ENCODE results near the gene USHBP1.
A peak's percentile ranks its signal among the peaks of the same experiment; 100 is the strongest.

The USHBP1 gene

DNA sequence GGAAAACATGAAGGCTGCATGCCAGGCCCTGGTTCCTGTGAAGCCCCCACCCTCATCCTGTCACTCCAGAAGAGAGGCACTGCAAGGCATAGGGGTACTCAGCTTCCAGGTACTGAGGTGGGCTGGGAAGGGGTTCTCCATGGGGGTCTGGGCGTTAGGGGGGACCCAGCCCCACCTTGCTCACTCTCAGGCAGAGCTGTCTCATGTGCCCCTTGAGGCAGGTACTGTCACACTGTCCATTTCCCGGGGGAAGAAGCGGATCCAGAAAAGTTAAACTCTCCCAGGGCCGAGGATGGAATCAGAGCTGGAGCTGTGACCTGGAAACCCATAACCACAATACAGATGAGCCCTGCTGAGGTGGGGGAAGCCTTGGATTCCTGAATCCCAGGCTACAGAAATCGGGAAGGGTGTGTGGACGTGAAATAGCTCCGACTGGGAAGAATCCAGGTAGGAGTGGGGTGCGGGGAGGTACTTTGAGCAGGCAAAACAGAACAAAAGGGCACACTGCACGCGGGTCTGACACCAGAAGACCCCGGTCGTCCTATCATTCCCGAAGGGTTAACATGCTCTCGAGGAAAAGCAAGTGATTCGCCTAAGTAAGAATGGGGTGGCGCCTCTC lies 49.9 kb downstream of the USHBP1 start:
- in situ Hi-C loops (cut with HindIII; ENCODE audit: low pct_ligation_motif_present, low sequenced_read_pairs) = no loop called here
- Histone ChIP-seq H3K27me3 (replicated peaks) (no peaks in the 10 kb centered on the region), H3K4me3 (ENCODE audit: low read depth, low read length) (peak overlapping the region; percentile 75), H3K27ac (peak overlapping the region; percentile 95), H3K36me3 (replicated peaks) (peaks cover 48% of the 10 kb centered on the region)
- DNase-seq = no peak
- TF ChIP-seq, protein P1, sequence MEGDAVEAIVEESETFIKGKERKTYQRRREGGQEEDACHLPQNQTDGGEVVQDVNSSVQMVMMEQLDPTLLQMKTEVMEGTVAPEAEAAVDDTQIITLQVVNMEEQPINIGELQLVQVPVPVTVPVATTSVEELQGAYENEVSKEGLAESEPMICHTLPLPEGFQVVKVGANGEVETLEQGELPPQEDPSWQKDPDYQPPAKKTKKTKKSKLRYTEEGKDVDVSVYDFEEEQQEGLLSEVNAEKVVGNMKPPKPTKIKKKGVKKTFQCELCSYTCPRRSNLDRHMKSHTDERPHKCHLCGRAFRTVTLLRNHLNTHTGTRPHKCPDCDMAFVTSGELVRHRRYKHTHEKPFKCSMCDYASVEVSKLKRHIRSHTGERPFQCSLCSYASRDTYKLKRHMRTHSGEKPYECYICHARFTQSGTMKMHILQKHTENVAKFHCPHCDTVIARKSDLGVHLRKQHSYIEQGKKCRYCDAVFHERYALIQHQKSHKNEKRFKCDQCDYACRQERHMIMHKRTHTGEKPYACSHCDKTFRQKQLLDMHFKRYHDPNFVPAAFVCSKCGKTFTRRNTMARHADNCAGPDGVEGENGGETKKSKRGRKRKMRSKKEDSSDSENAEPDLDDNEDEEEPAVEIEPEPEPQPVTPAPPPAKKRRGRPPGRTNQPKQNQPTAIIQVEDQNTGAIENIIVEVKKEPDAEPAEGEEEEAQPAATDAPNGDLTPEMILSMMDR (IDR thresholded peaks at IDR 0.05; ENCODE audit: low read depth, low read length, missing control alignments) = no peak

DNA sequence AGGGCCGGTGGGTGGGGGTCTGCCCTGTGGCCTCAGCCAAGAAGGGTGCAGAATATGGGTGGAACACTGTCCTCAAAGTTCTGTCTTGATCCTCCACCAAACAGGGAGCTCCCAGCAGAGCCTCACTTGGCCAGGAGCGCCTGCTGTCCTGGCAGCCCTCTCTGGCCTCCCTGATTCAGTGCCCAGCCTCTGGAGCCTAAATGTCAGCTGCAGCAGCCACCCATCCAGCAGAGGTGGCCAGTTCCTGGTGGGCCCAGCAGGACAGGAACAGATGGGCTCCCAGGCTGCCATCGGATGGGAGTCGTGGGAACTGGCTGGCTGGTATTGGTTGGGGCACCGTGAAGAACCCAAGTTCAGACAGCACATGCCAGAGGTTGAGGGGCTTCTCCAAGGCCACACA lies 51.2 kb downstream of the USHBP1 start:
- Histone ChIP-seq H3K36me3 (replicated peaks) (peaks cover 49% of the 10 kb centered on the region), H3K27me3 (replicated peaks) (no peaks in the 10 kb centered on the region), H3K27ac (no peak overlapping the region), H3K4me3 (ENCODE audit: low read depth, low read length) (no peak overlapping the region)
- no peak for DNase-seq
- in situ Hi-C loops (cut with HindIII; ENCODE audit: low pct_ligation_motif_present, low sequenced_read_pairs) = no loop called here
- TF ChIP-seq, protein P1 (IDR thresholded peaks at IDR 0.05; ENCODE audit: low read depth, low read length, missing control alignments) = no peak

DNA sequence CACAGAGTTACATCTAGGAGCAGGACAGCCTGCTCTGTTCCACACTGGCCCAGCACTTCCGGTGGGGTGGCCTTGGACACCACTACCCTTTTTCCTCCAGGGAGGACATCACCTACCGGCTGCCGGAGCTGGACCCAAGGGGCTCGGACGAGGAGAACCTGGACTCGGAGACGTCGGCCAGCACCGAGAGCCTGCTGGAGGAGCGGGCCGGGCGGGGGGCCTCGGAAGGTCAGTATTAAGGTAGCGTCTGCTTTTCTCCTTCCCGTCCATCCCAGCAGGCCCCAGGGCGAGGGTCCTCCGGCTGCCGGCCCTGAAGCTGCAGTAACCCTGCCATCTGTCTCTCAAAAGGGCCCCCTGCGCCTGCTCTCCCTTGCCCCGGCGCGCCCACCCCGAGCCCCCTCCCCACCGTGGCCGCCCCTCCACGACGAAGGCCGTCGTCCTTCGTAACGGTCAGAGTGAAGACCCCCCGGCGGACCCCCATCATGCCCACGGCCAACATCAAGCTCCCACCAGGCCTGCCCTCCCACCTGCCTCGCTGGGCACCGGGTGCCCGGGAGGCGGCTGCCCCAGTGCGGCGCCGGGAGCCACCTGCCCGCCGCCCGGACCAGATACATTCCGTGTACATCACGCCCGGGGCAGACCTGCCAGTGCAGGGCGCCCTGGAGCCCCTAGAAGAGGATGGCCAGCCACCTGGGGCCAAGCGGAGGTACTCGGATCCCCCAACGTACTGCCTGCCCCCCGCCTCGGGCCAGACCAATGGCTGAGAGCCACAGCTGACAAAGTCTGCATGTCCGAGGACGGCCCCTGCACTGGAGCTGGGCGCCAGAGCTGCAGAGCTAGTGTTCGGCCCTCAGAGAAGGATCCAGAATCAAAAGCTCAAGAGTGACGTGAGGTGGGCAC lies 52.7 kb downstream of the USHBP1 start:
- no peak overlapping the region for H3K27ac ChIP-seq
- no peaks in the 10 kb centered on the region for H3K27me3 ChIP-seq (replicated peaks)
- DNase-seq = no peak
- in situ Hi-C loops (cut with HindIII; ENCODE audit: low pct_ligation_motif_present, low sequenced_read_pairs) = no loop called here
- TF ChIP-seq, protein P1 (IDR thresholded peaks at IDR 0.05; ENCODE audit: low read depth, low read length, missing control alignments) = no peak
- H3K4me3 ChIP-seq (ENCODE audit: low read depth, low read length) = no peak overlapping the region
- H3K36me3 ChIP-seq (replicated peaks) = peaks cover 48% of the 10 kb centered on the region

DNA sequence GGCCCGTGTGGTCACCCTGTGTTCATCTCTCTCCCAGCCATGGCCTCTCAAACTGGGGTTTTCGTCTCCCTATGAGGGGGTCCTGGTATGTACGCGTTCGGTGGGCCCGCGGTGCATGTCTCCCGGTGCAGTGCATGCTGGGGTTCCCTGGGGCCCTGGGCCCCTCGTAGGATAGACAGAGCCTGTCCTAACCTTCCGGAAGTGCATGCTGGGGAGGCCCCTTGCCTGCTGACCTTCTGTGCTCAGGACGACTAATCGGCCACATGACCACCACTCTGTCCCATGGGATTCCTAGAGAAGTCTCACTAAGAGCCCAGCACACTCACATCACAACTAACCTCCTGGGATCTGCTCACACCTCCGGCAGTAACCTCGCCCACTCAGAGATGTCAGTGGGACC lies 54.2 kb downstream of the USHBP1 start:
- H3K27me3 ChIP-seq (replicated peaks) = no peaks in the 10 kb centered on the region
- DNase-seq = no peak
- TF ChIP-seq, protein P1 (IDR thresholded peaks at IDR 0.05; ENCODE audit: low read depth, low read length, missing control alignments) = no peak
- no peak overlapping the region for H3K4me3 ChIP-seq (ENCODE audit: low read depth, low read length)
- H3K36me3 ChIP-seq (replicated peaks) = peaks cover 57% of the 10 kb centered on the region
- in situ Hi-C loops (cut with HindIII; ENCODE audit: low pct_ligation_motif_present, low sequenced_read_pairs) = no loop called here
- H3K27ac ChIP-seq = no peak overlapping the region

DNA sequence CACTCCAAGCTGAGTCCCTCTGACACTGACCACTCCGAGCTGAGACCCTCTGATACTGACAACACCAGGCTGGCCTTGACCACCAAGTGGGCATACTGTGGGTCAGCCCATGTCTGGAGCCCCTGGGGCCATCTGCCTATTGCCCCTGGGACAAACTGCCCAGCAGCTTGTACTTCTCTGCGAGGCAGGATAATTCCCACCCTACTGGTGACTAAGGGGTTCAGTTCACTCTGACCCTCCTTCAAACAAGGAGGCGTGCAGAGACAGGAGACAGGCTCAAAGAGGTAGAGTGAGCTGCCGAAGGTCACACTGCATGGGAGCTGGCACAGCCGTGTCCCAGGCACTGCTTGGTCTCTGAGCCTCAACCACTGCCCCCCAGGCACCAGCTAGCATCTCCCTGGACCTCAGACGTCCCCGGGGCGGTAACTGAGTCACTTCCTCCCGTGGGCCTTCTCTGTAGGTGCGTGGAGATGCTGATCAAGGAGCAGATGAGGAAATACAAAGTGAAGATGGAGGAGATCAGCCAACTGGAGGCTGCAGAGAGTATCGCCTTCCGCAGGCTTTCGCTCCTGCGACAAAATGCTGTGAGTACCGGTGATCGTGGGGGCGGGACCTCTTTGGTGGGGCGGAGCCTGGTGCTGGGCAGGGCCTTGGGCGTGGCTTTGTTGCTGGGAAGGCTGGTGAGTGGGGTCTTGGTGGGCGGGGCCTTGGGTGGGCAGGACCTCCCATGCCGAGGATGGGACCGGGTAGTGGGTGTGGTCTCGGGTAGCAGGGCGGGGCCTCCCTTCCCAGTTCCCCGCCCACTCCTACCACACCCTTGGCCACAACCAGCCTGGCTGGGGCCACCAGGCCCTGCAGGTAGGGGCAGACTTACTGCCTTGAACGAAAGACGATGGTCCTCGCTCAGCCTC lies 55.2 kb downstream of the USHBP1 start:
- in situ Hi-C loops (cut with HindIII; ENCODE audit: low pct_ligation_motif_present, low sequenced_read_pairs) = no loop called here
- H3K4me3 ChIP-seq (ENCODE audit: low read depth, low read length) = no peak overlapping the region
- TF ChIP-seq, protein P1 (IDR thresholded peaks at IDR 0.05; ENCODE audit: low read depth, low read length, missing control alignments) = no peak
- no peak overlapping the region for H3K27ac ChIP-seq
- H3K36me3 ChIP-seq (replicated peaks) = peaks cover 63% of the 10 kb centered on the region
- no peak for DNase-seq
- H3K27me3 ChIP-seq (replicated peaks) = no peaks in the 10 kb centered on the region

All from brain microvascular endothelial cell (primary cell).